ENCODE results near the gene HEXD.
A peak's percentile ranks its signal among the peaks of the same experiment; 100 is the strongest.

Gene HEXD

GRCh38 chr17:82443465-82444283 lies 25.5 kb downstream of the HEXD start:
- no peaks in the 10 kb centered on the region for H3K9me3 ChIP-seq (ENCODE audit: control insufficient read depth, insufficient read depth, low read length)
- 0 out of 2 replicates have a peak, but pooled peaks cover 2% of the 10 kb centered on the region for H3K4me1 ChIP-seq (ENCODE audit: control insufficient read depth, insufficient read depth, low read length)
- H3K27me3 ChIP-seq (ENCODE audit: control insufficient read depth, insufficient read depth, low read length): no peaks in the 10 kb centered on the region

GRCh38 chr17:82444284-82444893 lies 26.2 kb downstream of the HEXD start:
- Histone ChIP-seq H3K36me3 (ENCODE audit: control insufficient read depth, insufficient read depth, low read length) (peaks cover 20% of the 10 kb centered on the region), H3K27ac (ENCODE audit: low read length) (no peak overlapping the region), H3K4me1 (ENCODE audit: control insufficient read depth, insufficient read depth, low read length) (0 out of 2 replicates have a peak, but pooled peaks cover 2% of the 10 kb centered on the region), H3K9me3 (ENCODE audit: control insufficient read depth, insufficient read depth, low read length) (no peaks in the 10 kb centered on the region), H3K27me3 (ENCODE audit: control insufficient read depth, insufficient read depth, low read length) (no peaks in the 10 kb centered on the region), H3K4me3 (ENCODE audit: low read length) (no peak overlapping the region)
- no CpG with 5 or more reads among the region's 35 CpGs for WGBS (ENCODE audit: insufficient coverage, insufficient read length)
- no peak for DNase-seq (ENCODE audit: low read depth, low spot score)

More at GRCh38 chr17:82443465-82444283, 25.5 kb downstream of the HEXD start:
- peaks cover 20% of the 10 kb centered on the region for H3K36me3 ChIP-seq (ENCODE audit: control insufficient read depth, insufficient read depth, low read length)
- no peak for DNase-seq (ENCODE audit: low read depth, low spot score)
- WGBS (ENCODE audit: insufficient coverage, insufficient read length): no CpG with 5 or more reads among the region's 40 CpGs
- no peak overlapping the region for H3K27ac ChIP-seq (ENCODE audit: low read length)
- H3K4me3 ChIP-seq (ENCODE audit: low read length): no peak overlapping the region

GRCh38 chr17:82444941-82445521 lies 26.9 kb downstream of the HEXD start:
- H3K4me1 ChIP-seq (ENCODE audit: control insufficient read depth, insufficient read depth, low read length): no peaks in the 10 kb centered on the region
- H3K4me3 ChIP-seq (ENCODE audit: low read length): no peak overlapping the region
- DNase-seq (ENCODE audit: low read depth, low spot score): no peak
- H3K36me3 ChIP-seq (ENCODE audit: control insufficient read depth, insufficient read depth, low read length): peaks cover 20% of the 10 kb centered on the region
- no peaks in the 10 kb centered on the region for H3K27me3 ChIP-seq (ENCODE audit: control insufficient read depth, insufficient read depth, low read length)
- no CpG with 5 or more reads among the region's 19 CpGs for WGBS (ENCODE audit: insufficient coverage, insufficient read length)
- H3K27ac ChIP-seq (ENCODE audit: low read length): no peak overlapping the region
- no peaks in the 10 kb centered on the region for H3K9me3 ChIP-seq (ENCODE audit: control insufficient read depth, insufficient read depth, low read length)

GRCh38 chr17:82445542-82445941 lies 27.4 kb downstream of the HEXD start:
- Histone ChIP-seq H3K27ac (ENCODE audit: low read length) (no peak overlapping the region), H3K4me1 (ENCODE audit: control insufficient read depth, insufficient read depth, low read length) (no peaks in the 10 kb centered on the region), H3K9me3 (ENCODE audit: control insufficient read depth, insufficient read depth, low read length) (no peaks in the 10 kb centered on the region), H3K36me3 (ENCODE audit: control insufficient read depth, insufficient read depth, low read length) (peaks cover 20% of the 10 kb centered on the region), H3K27me3 (ENCODE audit: control insufficient read depth, insufficient read depth, low read length) (no peaks in the 10 kb centered on the region), H3K4me3 (ENCODE audit: low read length) (no peak overlapping the region)
- no CpG with 5 or more reads among the region's 13 CpGs for WGBS (ENCODE audit: insufficient coverage, insufficient read length)
- no peak for DNase-seq (ENCODE audit: low read depth, low spot score)

- Histone ChIP-seq H3K9me3 (ENCODE audit: control insufficient read depth, insufficient read depth, low read length) (no peaks in the 10 kb centered on the region), H3K27ac (ENCODE audit: low read length) (no peak overlapping the region), H3K36me3 (ENCODE audit: control insufficient read depth, insufficient read depth, low read length) (peaks cover 20% of the 10 kb centered on the region), H3K27me3 (ENCODE audit: control insufficient read depth, insufficient read depth, low read length) (no peaks in the 10 kb centered on the region), H3K4me3 (ENCODE audit: low read length) (no peak overlapping the region), H3K4me1 (ENCODE audit: control insufficient read depth, insufficient read depth, low read length) (no peaks in the 10 kb centered on the region)
- WGBS (ENCODE audit: insufficient coverage, insufficient read length): no CpG with 5 or more reads among the region's 15 CpGs
- DNase-seq (ENCODE audit: low read depth, low spot score): no peak
Observed at GRCh38 chr17:82446124-82446523, 28.0 kb downstream of the HEXD start.

GRCh38 chr17:82446649-82447048 lies 28.5 kb downstream of the HEXD start:
- Histone ChIP-seq H3K27ac (ENCODE audit: low read length) (no peak overlapping the region), H3K9me3 (ENCODE audit: control insufficient read depth, insufficient read depth, low read length) (no peaks in the 10 kb centered on the region), H3K36me3 (ENCODE audit: control insufficient read depth, insufficient read depth, low read length) (peaks cover 20% of the 10 kb centered on the region), H3K4me1 (ENCODE audit: control insufficient read depth, insufficient read depth, low read length) (no peaks in the 10 kb centered on the region), H3K27me3 (ENCODE audit: control insufficient read depth, insufficient read depth, low read length) (no peaks in the 10 kb centered on the region), H3K4me3 (ENCODE audit: low read length) (no peak overlapping the region)
- DNase-seq (ENCODE audit: low read depth, low spot score): no peak
- WGBS (ENCODE audit: insufficient coverage, insufficient read length): no CpG with 5 or more reads among the region's 12 CpGs

- no peak overlapping the region for H3K27ac ChIP-seq (ENCODE audit: low read length)
- peaks cover 17% of the 10 kb centered on the region for H3K36me3 ChIP-seq (ENCODE audit: control insufficient read depth, insufficient read depth, low read length)
- DNase-seq (ENCODE audit: low read depth, low spot score): no peak
- no peaks in the 10 kb centered on the region for H3K9me3 ChIP-seq (ENCODE audit: control insufficient read depth, insufficient read depth, low read length)
- H3K4me3 ChIP-seq (ENCODE audit: low read length): no peak overlapping the region
- H3K4me1 ChIP-seq (ENCODE audit: control insufficient read depth, insufficient read depth, low read length): no peaks in the 10 kb centered on the region
- WGBS (ENCODE audit: insufficient coverage, insufficient read length): no CpG with 5 or more reads among the region's 11 CpGs
- no peaks in the 10 kb centered on the region for H3K27me3 ChIP-seq (ENCODE audit: control insufficient read depth, insufficient read depth, low read length)
Observed at GRCh38 chr17:82447876-82448275, 29.7 kb downstream of the HEXD start.

- WGBS (ENCODE audit: insufficient coverage, insufficient read length): no CpG with 5 or more reads among the region's 30 CpGs
- no peaks in the 10 kb centered on the region for H3K4me1 ChIP-seq (ENCODE audit: control insufficient read depth, insufficient read depth, low read length)
- H3K4me3 ChIP-seq (ENCODE audit: low read length): no peak overlapping the region
- H3K36me3 ChIP-seq (ENCODE audit: control insufficient read depth, insufficient read depth, low read length): peaks cover 4% of the 10 kb centered on the region; the same call in 1 of the 2 replicates
- no peaks in the 10 kb centered on the region for H3K9me3 ChIP-seq (ENCODE audit: control insufficient read depth, insufficient read depth, low read length)
- no peak for DNase-seq (ENCODE audit: low read depth, low spot score)
- H3K27me3 ChIP-seq (ENCODE audit: control insufficient read depth, insufficient read depth, low read length): no peaks in the 10 kb centered on the region
- H3K27ac ChIP-seq (ENCODE audit: low read length): no peak overlapping the region
Observed at GRCh38 chr17:82449131-82449882, 31.2 kb downstream of the HEXD start.

- H3K27me3 ChIP-seq (ENCODE audit: control insufficient read depth, insufficient read depth, low read length): no peaks in the 10 kb centered on the region
- H3K4me3 ChIP-seq (ENCODE audit: low read length): peak overlapping the region; percentile 91
- no peaks in the 10 kb centered on the region for H3K36me3 ChIP-seq (ENCODE audit: control insufficient read depth, insufficient read depth, low read length)
- H3K9me3 ChIP-seq (ENCODE audit: control insufficient read depth, insufficient read depth, low read length): no peaks in the 10 kb centered on the region
- no CpG with 5 or more reads among the region's 18 CpGs for WGBS (ENCODE audit: insufficient coverage, insufficient read length)
- H3K27ac ChIP-seq (ENCODE audit: low read length): no peak overlapping the region
- no peak for DNase-seq (ENCODE audit: low read depth, low spot score)
- H3K4me1 ChIP-seq (ENCODE audit: control insufficient read depth, insufficient read depth, low read length): no peaks in the 10 kb centered on the region
Observed at GRCh38 chr17:82449883-82450356, 31.8 kb downstream of the HEXD start.
